HG03175 (cell line): ENCODE measurements around the gene CCNJL.
"Not testable (repeated sequence)": the region's sequence is repeated elsewhere in the genome, so short reads cannot be mapped to it uniquely, and the experiment has no call there.

ENCODE experiments used
- ATAC-seq: cut with Tn5 transposase; IDR thresholded peaks from one replicate; pipeline ENCODE4 v1.9.1; 2021; ENCODE audit warnings: mild to moderate bottlenecking, moderate library complexity; ENCODE audit not compliant: unreplicated experiment

CCNJL gene

GRCh38 chr5:160334716-160335115, 22.4 kb upstream of the CCNJL start:
- ATAC-seq: not testable (repeated sequence)

GRCh38 chr5:160333721-160334120, 21.4 kb upstream of the CCNJL start:
- no peak for ATAC-seq

- ATAC-seq: no peak
Observed at GRCh38 chr5:160330212-160330611, 17.8 kb upstream of the CCNJL start.

GRCh38 chr5:160327818-160328217, 15.5 kb upstream of the CCNJL start:
- ATAC-seq: no peak

- no peak for ATAC-seq
Observed at GRCh38 chr5:160326981-160327380, 14.6 kb upstream of the CCNJL start.

- no peak for ATAC-seq
Observed at GRCh38 chr5:160325716-160326115, 13.4 kb upstream of the CCNJL start.

- ATAC-seq: no peak
Observed at GRCh38 chr5:160324886-160325285, 12.5 kb upstream of the CCNJL start.

- ATAC-seq: no peak
Observed at GRCh38 chr5:160318409-160318808, 6.0 kb upstream of the CCNJL start.

GRCh38 chr5:160317434-160317833, 5.1 kb upstream of the CCNJL start:
- no peak for ATAC-seq

GRCh38 chr5:160315968-160316367, 3.6 kb upstream of the CCNJL start:
- no peak for ATAC-seq

- no peak for ATAC-seq
Observed at GRCh38 chr5:160312960-160313727, 780 bp upstream of the CCNJL start.

- ATAC-seq: no peak
Observed at GRCh38 chr5:160311491-160312133, 752 bp downstream of the CCNJL start.

GRCh38 chr5:160310552-160311295, 1.6 kb downstream of the CCNJL start:
- no peak for ATAC-seq

- ATAC-seq: no peak
Observed at GRCh38 chr5:160310140-160310539, 2.2 kb downstream of the CCNJL start.

- ATAC-seq: no peak
Observed at GRCh38 chr5:160306696-160307095, 5.7 kb downstream of the CCNJL start.

- no peak for ATAC-seq
Observed at GRCh38 chr5:160305319-160305718, 7.0 kb downstream of the CCNJL start.

GRCh38 chr5:160303690-160304089, 8.7 kb downstream of the CCNJL start:
- no peak for ATAC-seq

GRCh38 chr5:160298189-160298588, 14.2 kb downstream of the CCNJL start:
- ATAC-seq: no peak

GRCh38 chr5:160297776-160298175, 14.6 kb downstream of the CCNJL start:
- no peak for ATAC-seq

GRCh38 chr5:160297004-160297403, 15.4 kb downstream of the CCNJL start:
- no peak for ATAC-seq

- ATAC-seq: no peak
Observed at GRCh38 chr5:160296496-160296895, 15.9 kb downstream of the CCNJL start.
